Fibroblast of the aortic adventitia (primary cell): ENCODE measurements around the gene ETFRF1. TPM values are rescaled to one million over a fixed set of nuclear protein-coding genes. Genes with fewer than 3 reads are reported as not detected.

Source experiments
- DNase-seq: peaks from one replicate; pipeline ENCODE4 v3.0.0-alpha.2; 2010; ENCODE audit warnings: low read depth
- H3K4me3 ChIP-seq: 2 replicates; pipeline ENCODE4 v1.5.1; 2011; ENCODE audit warnings: low read depth, mild to moderate bottlenecking, control low read depth, low read length, moderate library complexity
- CTCF ChIP-seq: IDR thresholded peaks from 2 replicates; pipeline ENCODE4 v1.5.1; 2011; ENCODE audit warnings: mild to moderate bottlenecking, low read length, control low read depth, inconsistent platforms; ENCODE audit not compliant: insufficient read depth
- total RNA-seq: library from RNA; depleted of rRNA; stranded (reverse); fragments of >200 nt; gene quantifications from 2 replicates; pipeline ENCODE4 v1.2.3, GENCODE V29; 2012; ENCODE audit warnings: low replicate concordance

The ETFRF1 gene
- total RNA-seq, 1 donor = 41.7 TPM

GRCh38 chr12:25249931-25250738 lies 55.1 kb downstream of the ETFRF1 start:
- H3K4me3 ChIP-seq = peak overlapping the region; percentile 95
- no peak for TF ChIP-seq CTCF
- DNase-seq = no peak

- peak; percentile 97 for DNase-seq
- TF ChIP-seq CTCF = no peak
- peak within 1 kb of the TSS; percentile 95 for H3K4me3 ChIP-seq
Measured at GRCh38 chr12:25250744-25251730, 56.0 kb downstream of the ETFRF1 start, which contains the start of gene KRAS. Gene KRAS (minus strand): TSS chr12:25250929.

- no peak for TF ChIP-seq CTCF
Measured at GRCh38 chr12:25251769-25252168, 56.7 kb downstream of the ETFRF1 start.

GRCh38 chr12:25252946-25253345 lies 57.9 kb downstream of the ETFRF1 start:
- no peak for TF ChIP-seq CTCF
- no peak for DNase-seq

More at GRCh38 chr12:25251769-25252168, 56.7 kb downstream of the ETFRF1 start:
- H3K4me3 ChIP-seq = no peak overlapping the region
- DNase-seq = no peak

GRCh38 chr12:25253371-25254068 lies 58.5 kb downstream of the ETFRF1 start:
- DNase-seq = no peak
- H3K4me3 ChIP-seq = no peak overlapping the region
- TF ChIP-seq CTCF = no peak

More at GRCh38 chr12:25252946-25253345, 57.9 kb downstream of the ETFRF1 start:
- H3K4me3 ChIP-seq = no peak overlapping the region

GRCh38 chr12:25254271-25254880 lies 59.3 kb downstream of the ETFRF1 start:
- no peak for TF ChIP-seq CTCF
- no peak for DNase-seq
- H3K4me3 ChIP-seq = no peak overlapping the region
